HL-60 (cell line): ENCODE measurements around the gene EXOC2.

Source experiments
- CTCF ChIP-seq: IDR thresholded peaks from one replicate; pipeline ENCODE4 v1.5.1; 2011; ENCODE audit warnings: low read length, control low read depth, inconsistent platforms; ENCODE audit not compliant: insufficient read depth
- GABPA ChIP-seq: IDR thresholded peaks from 2 replicates; pipeline ENCODE4 v1.6.1; 2012; ENCODE audit warnings: low read depth
- POLR2AphosphoS5 ChIP-seq: IDR thresholded peaks from 2 replicates; pipeline ENCODE4 v1.6.1; 2012; ENCODE audit warnings: low read depth
- SPI1 ChIP-seq: IDR thresholded peaks from 2 replicates; pipeline ENCODE4 v1.6.1; 2012; ENCODE audit warnings: low read depth, mild to moderate bottlenecking, borderline replicate concordance
- TF ChIP-seq, protein P1 (sequence below): IDR thresholded peaks from 2 replicates; pipeline ENCODE4 v1.6.1; 2012; ENCODE audit warnings: low read depth; ENCODE audit not compliant: insufficient replicate concordance

- TF ChIP-seq CTCF = no peak
- no peak for TF ChIP-seq POLR2AphosphoS5
- TF ChIP-seq, protein P1, sequence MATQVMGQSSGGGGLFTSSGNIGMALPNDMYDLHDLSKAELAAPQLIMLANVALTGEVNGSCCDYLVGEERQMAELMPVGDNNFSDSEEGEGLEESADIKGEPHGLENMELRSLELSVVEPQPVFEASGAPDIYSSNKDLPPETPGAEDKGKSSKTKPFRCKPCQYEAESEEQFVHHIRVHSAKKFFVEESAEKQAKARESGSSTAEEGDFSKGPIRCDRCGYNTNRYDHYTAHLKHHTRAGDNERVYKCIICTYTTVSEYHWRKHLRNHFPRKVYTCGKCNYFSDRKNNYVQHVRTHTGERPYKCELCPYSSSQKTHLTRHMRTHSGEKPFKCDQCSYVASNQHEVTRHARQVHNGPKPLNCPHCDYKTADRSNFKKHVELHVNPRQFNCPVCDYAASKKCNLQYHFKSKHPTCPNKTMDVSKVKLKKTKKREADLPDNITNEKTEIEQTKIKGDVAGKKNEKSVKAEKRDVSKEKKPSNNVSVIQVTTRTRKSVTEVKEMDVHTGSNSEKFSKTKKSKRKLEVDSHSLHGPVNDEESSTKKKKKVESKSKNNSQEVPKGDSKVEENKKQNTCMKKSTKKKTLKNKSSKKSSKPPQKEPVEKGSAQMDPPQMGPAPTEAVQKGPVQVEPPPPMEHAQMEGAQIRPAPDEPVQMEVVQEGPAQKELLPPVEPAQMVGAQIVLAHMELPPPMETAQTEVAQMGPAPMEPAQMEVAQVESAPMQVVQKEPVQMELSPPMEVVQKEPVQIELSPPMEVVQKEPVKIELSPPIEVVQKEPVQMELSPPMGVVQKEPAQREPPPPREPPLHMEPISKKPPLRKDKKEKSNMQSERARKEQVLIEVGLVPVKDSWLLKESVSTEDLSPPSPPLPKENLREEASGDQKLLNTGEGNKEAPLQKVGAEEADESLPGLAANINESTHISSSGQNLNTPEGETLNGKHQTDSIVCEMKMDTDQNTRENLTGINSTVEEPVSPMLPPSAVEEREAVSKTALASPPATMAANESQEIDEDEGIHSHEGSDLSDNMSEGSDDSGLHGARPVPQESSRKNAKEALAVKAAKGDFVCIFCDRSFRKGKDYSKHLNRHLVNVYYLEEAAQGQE = no peak
- no peak for TF ChIP-seq GABPA
- no peak for TF ChIP-seq SPI1
These were observed 15.0 kb downstream of the EXOC2 start for GRCh38 chr6:677919-678318.
